Measurements from ENCODE around the gene TMED1. TPM values are rescaled to one million over a fixed set of nuclear protein-coding genes. Genes with fewer than 3 reads are reported as not detected.
"Not testable (repeated sequence)": the region's sequence is repeated elsewhere in the genome, so short reads cannot be mapped to it uniquely, and the experiment has no call there.

Gene TMED1, protein sequence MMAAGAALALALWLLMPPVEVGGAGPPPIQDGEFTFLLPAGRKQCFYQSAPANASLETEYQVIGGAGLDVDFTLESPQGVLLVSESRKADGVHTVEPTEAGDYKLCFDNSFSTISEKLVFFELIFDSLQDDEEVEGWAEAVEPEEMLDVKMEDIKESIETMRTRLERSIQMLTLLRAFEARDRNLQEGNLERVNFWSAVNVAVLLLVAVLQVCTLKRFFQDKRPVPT
- total RNA-seq (2014; rRNA removed; shearing (Covaris generic); ENCODE audit: low replicate concordance): 10.2 and 24.4 TPM in 2 replicates

DNA sequence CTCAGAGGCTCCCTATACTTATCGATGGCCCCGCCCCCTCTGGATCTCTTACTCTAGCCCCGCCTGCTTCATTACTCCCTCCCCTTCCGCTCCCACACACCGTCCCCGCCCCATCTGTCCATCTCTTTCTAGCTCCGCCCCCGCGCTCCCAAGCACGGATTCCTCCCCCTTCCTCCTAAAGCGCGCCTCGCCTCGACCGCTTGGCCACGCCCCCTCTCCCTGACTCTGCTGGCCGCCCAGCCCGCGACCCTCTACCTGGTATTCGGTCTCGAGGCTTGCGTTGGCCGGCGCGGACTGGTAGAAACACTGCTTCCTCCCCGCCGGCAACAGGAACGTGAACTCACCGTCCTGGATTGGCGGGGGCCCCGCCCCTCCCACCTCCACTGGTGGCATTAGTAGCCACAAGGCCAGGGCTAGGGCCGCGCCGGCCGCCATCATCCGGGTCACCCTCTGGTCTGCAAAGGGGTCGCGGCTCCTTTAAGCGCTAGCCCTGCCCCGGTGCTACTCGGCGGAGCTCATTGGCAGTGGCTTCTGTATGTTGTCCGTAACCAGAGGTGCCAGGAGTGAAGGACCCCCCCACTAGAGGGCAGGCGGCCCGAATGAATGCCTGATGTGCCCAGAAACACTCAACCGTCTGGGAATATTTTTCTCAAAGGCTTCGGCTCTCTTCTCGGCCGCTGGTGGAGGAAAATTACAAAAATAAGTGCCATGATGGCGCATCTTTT is at the start of gene TMED1:
Gene TMED1, minus strand, starts transcription at position 459 of the 725 bp plus-strand sequence. Its CDS starts 21 bp downstream, at position 438.
- no peaks in the 10 kb centered on the region; the same call in 1 of the 2 replicates for H3K36me3 ChIP-seq (ENCODE audit: insufficient read depth, low read length)
- peak within 1 kb of the TSS; percentile 83 for H3K9ac ChIP-seq (ENCODE audit: low read length)
- peak within 1 kb of the TSS; percentile 88 for H3K27ac ChIP-seq (ENCODE audit: low read length)
- peak within 1 kb of the TSS; percentile 85 for H3K4me2 ChIP-seq (ENCODE audit: low read depth, low read length, poor library complexity, severe bottlenecking)
- peak; percentile 100 for DNase-seq
- peak within 1 kb of the TSS; percentile 74 for H2AFZ ChIP-seq (ENCODE audit: low read length)
- peak within 1 kb of the TSS; percentile 73 for H3K4me3 ChIP-seq (ENCODE audit: low read length)
- H3K9me2 ChIP-seq (replicated peaks; ENCODE audit: insufficient read depth, low read length): no peaks in the 10 kb centered on the region
- H3K4me1 ChIP-seq (ENCODE audit: low read length): peaks cover 32% of the 10 kb centered on the region
- H3K79me2 ChIP-seq (ENCODE audit: low read length): no peaks in the 10 kb centered on the region
- H3K27me3 ChIP-seq (ENCODE audit: low read length): no peaks in the 10 kb centered on the region
- peaks cover 5% of the 10 kb centered on the region; the same call in 1 of the 2 replicates for H3K9me3 ChIP-seq (ENCODE audit: low read length)
- no peaks in the 10 kb centered on the region for H4K20me1 ChIP-seq (ENCODE audit: insufficient read depth, low read depth, low read length)

DNA sequence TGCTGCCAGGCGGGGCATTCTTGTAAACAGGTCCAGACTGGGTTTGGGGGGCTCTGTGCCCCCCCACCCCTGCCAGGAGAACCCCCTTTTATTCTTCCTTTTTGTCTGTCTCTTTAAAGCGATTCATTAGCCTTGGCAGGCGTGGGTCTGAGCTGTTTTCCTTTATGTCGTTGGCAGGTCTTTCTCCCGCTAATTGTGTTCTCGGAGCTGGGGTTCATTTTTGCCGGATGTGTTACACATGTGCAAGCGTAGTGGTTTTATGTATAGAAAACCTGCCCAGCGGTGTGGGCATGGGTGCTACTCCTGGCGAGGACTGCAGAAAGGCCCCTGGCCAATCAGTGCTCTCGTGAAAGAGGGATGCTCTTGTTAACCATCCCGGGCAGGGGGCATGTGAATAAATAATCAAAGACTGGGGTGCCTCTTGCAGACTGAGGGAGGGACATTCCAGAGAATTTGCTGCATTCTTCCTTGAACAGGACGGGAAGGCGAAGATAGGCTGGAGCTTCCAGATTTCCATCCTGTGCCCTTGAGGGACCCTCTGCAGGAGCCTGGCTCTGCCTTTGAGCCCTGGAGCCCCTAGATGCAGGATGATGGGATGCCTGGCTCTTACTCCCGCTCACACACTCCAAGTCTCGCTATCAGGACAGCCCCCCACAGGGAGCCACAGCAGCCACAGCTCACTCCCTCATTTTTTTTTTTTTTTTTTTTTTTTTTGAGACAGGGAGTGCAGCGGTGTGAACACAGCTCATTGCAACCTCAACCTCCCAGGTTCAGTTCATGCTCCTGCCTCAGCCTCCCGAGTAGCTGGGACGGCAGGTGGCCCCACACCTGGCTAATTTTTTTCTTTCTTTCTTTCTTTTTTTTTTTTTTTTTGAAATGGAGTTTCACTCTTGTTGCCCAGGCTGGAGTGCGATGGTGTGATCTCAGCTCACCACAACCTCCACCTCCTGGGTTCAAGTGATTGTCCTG is 49.5 kb upstream of the TMED1 start:
- H2AFZ ChIP-seq (ENCODE audit: low read length): no peak overlapping the region
- H3K36me3 ChIP-seq (ENCODE audit: insufficient read depth, low read length): no peaks in the 10 kb centered on the region
- no peak overlapping the region for H3K27ac ChIP-seq (ENCODE audit: low read length)
- H3K79me2 ChIP-seq (ENCODE audit: low read length): peaks cover 80% of the 10 kb centered on the region
- no peak overlapping the region for H3K9ac ChIP-seq (ENCODE audit: low read length)
- no peaks in the 10 kb centered on the region for H4K20me1 ChIP-seq (ENCODE audit: insufficient read depth, low read depth, low read length)
- H3K27me3 ChIP-seq (ENCODE audit: low read length): no peaks in the 10 kb centered on the region
- no peak overlapping the region for H3K4me2 ChIP-seq (ENCODE audit: low read depth, low read length, poor library complexity, severe bottlenecking)
- DNase-seq: no peak
- no peak overlapping the region for H3K4me3 ChIP-seq (ENCODE audit: low read length)
- H3K9me2 ChIP-seq (replicated peaks; ENCODE audit: insufficient read depth, low read length): no peaks in the 10 kb centered on the region
- H3K4me1 ChIP-seq (ENCODE audit: low read length): peaks cover 56% of the 10 kb centered on the region
- no peaks in the 10 kb centered on the region for H3K9me3 ChIP-seq (ENCODE audit: low read length)

DNA sequence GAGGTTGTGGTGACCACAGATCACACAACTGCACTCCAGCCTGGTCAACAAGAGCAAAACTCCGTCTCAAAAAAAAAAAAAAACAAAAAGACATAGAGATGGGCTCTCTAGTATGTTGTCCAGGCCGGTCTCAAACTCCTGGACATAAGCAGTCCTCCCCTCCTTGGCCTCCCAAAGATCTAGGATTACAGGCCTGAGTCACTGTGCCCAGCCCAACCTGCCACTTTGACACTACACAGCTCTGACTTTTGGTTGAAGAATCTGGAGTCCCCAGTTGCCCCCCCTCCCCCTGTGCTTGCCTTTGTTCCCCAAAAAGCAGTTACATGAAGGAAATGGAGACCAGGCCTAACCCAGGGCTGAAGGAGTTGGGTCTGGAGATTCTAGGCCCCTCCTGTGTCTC is 48.3 kb upstream of the TMED1 start:
- Histone ChIP-seq H3K36me3 (ENCODE audit: insufficient read depth, low read length) (no peaks in the 10 kb centered on the region), H3K9me3 (ENCODE audit: low read length) (no peaks in the 10 kb centered on the region), H3K27ac (ENCODE audit: low read length) (no peak overlapping the region), H3K4me2 (ENCODE audit: low read depth, low read length, poor library complexity, severe bottlenecking) (no peak overlapping the region), H3K79me2 (ENCODE audit: low read length) (peaks cover 80% of the 10 kb centered on the region), H2AFZ (ENCODE audit: low read length) (no peak overlapping the region), H4K20me1 (ENCODE audit: insufficient read depth, low read depth, low read length) (no peaks in the 10 kb centered on the region), H3K27me3 (ENCODE audit: low read length) (no peaks in the 10 kb centered on the region), H3K4me1 (ENCODE audit: low read length) (peaks cover 57% of the 10 kb centered on the region), H3K9ac (ENCODE audit: low read length) (no peak overlapping the region), H3K4me3 (ENCODE audit: low read length) (no peak overlapping the region), H3K9me2 (replicated peaks; ENCODE audit: insufficient read depth, low read length) (no peaks in the 10 kb centered on the region)
- DNase-seq: no peak

DNA sequence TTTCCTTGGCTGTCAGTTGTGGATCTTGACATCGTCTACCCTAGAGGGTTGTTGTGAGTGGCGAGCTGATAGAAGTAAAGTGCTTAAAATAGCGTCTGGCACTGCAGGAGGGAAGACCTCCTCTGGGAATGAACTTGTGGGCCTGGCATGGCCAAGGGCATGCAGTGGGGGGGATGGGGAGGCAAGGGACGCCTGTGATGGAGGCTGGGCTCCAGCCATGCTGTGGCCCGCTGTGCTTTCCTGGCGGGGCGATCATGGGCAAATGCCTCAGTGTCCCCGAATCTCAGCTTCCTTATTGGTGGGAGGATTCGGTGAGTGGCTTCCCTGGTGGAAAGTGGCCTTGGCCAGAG is 46.1 kb upstream of the TMED1 start:
- peaks cover 55% of the 10 kb centered on the region for H3K4me1 ChIP-seq (ENCODE audit: low read length)
- DNase-seq: no peak
- H3K9ac ChIP-seq (ENCODE audit: low read length): no peak overlapping the region
- H3K4me3 ChIP-seq (ENCODE audit: low read length): no peak overlapping the region
- H3K4me2 ChIP-seq (ENCODE audit: low read depth, low read length, poor library complexity, severe bottlenecking): no peak overlapping the region
- H3K27me3 ChIP-seq (ENCODE audit: low read length): no peaks in the 10 kb centered on the region
- peaks cover 92% of the 10 kb centered on the region for H3K79me2 ChIP-seq (ENCODE audit: low read length)
- H3K27ac ChIP-seq (ENCODE audit: low read length): no peak overlapping the region
- no peaks in the 10 kb centered on the region for H4K20me1 ChIP-seq (ENCODE audit: insufficient read depth, low read depth, low read length)
- H3K9me2 ChIP-seq (replicated peaks; ENCODE audit: insufficient read depth, low read length): no peaks in the 10 kb centered on the region
- no peaks in the 10 kb centered on the region for H3K36me3 ChIP-seq (ENCODE audit: insufficient read depth, low read length)
- H3K9me3 ChIP-seq (ENCODE audit: low read length): no peaks in the 10 kb centered on the region
- H2AFZ ChIP-seq (ENCODE audit: low read length): no peak overlapping the region

DNA sequence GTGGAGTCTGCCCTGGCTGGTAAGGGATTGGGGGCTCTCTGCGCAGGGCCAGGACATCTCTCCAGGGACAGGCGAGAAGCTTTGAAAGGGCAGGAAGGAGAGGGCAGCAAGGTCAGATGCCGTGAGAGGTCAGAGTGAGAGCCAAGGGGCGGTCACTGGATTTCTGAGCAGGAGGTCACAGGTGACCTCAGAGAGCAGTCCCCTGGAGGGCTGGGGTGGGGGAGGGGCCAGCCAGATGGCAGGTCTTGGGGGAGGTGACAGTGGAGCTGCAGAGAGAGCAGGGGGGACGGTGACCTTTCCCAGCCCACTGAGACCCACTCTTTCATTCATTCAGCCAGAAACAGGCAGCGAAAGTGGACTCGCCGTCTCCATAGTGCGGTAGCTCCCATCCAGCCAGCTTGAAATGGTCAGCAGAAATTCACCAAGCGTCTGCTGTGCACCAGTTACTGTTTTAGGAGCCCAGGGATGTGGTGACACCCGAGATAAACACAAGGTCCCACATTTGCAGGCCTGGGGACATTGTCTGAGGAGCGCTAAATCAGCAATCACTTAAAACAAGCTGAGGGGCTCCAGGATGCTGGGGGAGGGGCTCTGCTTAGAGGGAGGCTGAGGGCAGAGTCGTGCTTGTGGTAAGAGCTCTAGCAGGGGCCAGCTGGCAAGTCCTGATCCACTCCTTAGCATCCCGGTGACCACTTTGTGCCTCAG is 45.5 kb upstream of the TMED1 start:
- no peaks in the 10 kb centered on the region for H3K36me3 ChIP-seq (ENCODE audit: insufficient read depth, low read length)
- H3K4me3 ChIP-seq (ENCODE audit: low read length): no peak overlapping the region
- no peak overlapping the region for H2AFZ ChIP-seq (ENCODE audit: low read length)
- H3K4me2 ChIP-seq (ENCODE audit: low read depth, low read length, poor library complexity, severe bottlenecking): no peak overlapping the region
- no peaks in the 10 kb centered on the region for H4K20me1 ChIP-seq (ENCODE audit: insufficient read depth, low read depth, low read length)
- H3K27me3 ChIP-seq (ENCODE audit: low read length): no peaks in the 10 kb centered on the region
- H3K9ac ChIP-seq (ENCODE audit: low read length): no peak overlapping the region
- H3K4me1 ChIP-seq (ENCODE audit: low read length): peaks cover 55% of the 10 kb centered on the region
- H3K9me3 ChIP-seq (ENCODE audit: low read length): no peaks in the 10 kb centered on the region
- H3K27ac ChIP-seq (ENCODE audit: low read length): no peak overlapping the region
- peaks cover 92% of the 10 kb centered on the region for H3K79me2 ChIP-seq (ENCODE audit: low read length)
- no peaks in the 10 kb centered on the region for H3K9me2 ChIP-seq (replicated peaks; ENCODE audit: insufficient read depth, low read length)
- DNase-seq: no peak

DNA sequence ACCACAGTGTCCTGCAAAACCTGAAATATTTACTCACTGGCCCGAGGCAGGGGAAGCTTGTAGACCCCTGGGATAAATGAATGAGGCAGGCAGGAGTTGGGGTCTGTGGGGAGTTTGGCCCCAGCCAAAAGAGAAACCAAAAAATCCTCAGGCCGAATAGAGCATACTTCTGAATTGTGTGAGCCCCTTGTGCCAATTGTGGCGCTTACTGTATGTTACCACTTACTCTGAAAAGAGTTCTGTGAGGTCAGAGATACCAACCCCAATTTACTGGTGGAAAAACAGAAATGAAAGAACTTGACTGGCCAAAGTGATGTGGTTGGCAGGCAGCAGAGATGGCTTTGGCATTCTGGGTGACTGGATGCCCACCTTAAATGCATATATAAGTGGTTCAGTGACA is 42.2 kb upstream of the TMED1 start:
- no peak for DNase-seq
- Histone ChIP-seq H3K4me1 (ENCODE audit: low read length) (peaks cover 62% of the 10 kb centered on the region), H2AFZ (ENCODE audit: low read length) (no peak overlapping the region), H3K9me2 (replicated peaks; ENCODE audit: insufficient read depth, low read length) (no peaks in the 10 kb centered on the region), H3K4me3 (ENCODE audit: low read length) (peak overlapping the region; percentile 26), H3K27me3 (ENCODE audit: low read length) (no peaks in the 10 kb centered on the region), H3K27ac (ENCODE audit: low read length) (peak overlapping the region; percentile 83), H3K9me3 (ENCODE audit: low read length) (no peaks in the 10 kb centered on the region), H3K9ac (ENCODE audit: low read length) (peak overlapping the region; percentile 61), H3K79me2 (ENCODE audit: low read length) (peaks cover 97% of the 10 kb centered on the region), H3K4me2 (ENCODE audit: low read depth, low read length, poor library complexity, severe bottlenecking) (peak overlapping the region; percentile 63), H3K36me3 (ENCODE audit: insufficient read depth, low read length) (0 out of 2 replicates have a peak, but pooled peaks cover 3% of the 10 kb centered on the region), H4K20me1 (ENCODE audit: insufficient read depth, low read depth, low read length) (no peaks in the 10 kb centered on the region)

DNA sequence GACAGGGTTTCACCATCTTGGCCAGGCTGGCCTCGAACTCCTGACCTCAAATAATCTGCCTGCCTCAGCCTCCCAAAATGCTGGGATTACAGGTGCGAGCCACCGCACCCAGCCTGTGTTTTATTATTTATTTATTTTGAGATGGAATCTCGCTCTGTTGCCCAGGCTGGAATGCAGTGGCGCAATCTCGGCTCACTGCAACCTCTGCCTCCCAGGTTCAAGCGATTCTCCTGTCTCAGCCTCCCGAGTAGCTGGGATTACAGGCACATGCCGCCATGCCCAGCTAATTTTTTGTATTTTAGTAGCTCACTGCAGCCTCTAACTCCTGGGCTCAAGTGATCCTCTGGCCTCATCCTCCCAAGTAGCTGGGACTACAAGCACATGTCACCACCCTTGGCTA is 41.6 kb upstream of the TMED1 start:
- Histone ChIP-seq H3K4me2 (ENCODE audit: low read depth, low read length, poor library complexity, severe bottlenecking) (peak overlapping the region; percentile 63), H3K4me3 (ENCODE audit: low read length) (peak overlapping the region; percentile 26; the same call in 1 of the 2 replicates)
- H3K27me3 ChIP-seq (ENCODE audit: low read length): not testable (repeated sequence)

More for the DNA sequence above, 41.6 kb upstream of the TMED1 start:
- not testable (repeated sequence) for H3K9me2 ChIP-seq (replicated peaks; ENCODE audit: insufficient read depth, low read length); H3K9me3 ChIP-seq (ENCODE audit: low read length); H2AFZ ChIP-seq (ENCODE audit: low read length); DNase-seq; H3K36me3 ChIP-seq (ENCODE audit: insufficient read depth, low read length); H4K20me1 ChIP-seq (ENCODE audit: insufficient read depth, low read depth, low read length)
- Histone ChIP-seq H3K4me1 (ENCODE audit: low read length) (peaks cover 68% of the 10 kb centered on the region), H3K27ac (ENCODE audit: low read length) (peak overlapping the region; percentile 83), H3K79me2 (ENCODE audit: low read length) (peaks cover 97% of the 10 kb centered on the region), H3K9ac (ENCODE audit: low read length) (peak overlapping the region; percentile 61)
